GM12801 (cell line): Measurements from ENCODE around the gene FBXL17.

Source experiments
- CTCF ChIP-seq: IDR thresholded peaks from one replicate; pipeline ENCODE4 v1.5.1; 2011; ENCODE audit warnings: control low read depth; ENCODE audit not compliant: insufficient read length; ENCODE audit errors: extremely low read depth

FBXL17 gene

GRCh38 chr5:107937651-107938355 lies 444.1 kb downstream of the FBXL17 start:
- TF ChIP-seq CTCF = no peak

DNA sequence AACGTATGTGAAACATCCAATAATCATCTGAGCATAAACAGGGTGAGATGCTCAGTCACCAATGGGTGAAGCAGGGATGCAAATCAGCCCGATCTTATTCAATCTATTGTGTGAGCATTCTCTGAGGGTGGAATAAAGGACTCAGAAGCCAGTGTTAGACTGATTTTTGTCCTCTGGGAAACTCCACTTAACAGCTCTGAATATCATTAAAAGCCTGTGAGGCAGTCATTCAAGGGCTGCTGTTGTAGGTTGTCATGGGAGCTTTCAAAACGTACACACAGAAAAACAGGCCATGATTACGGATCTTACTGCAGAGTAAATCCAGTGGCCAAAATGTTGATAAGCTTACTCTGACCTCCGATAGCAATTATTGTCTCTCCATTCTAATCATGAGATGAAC lies 444.7 kb downstream of the FBXL17 start:
- no peak for TF ChIP-seq CTCF

GRCh38 chr5:107936515-107936914 lies 445.4 kb downstream of the FBXL17 start:
- no peak for TF ChIP-seq CTCF

GRCh38 chr5:107935645-107936044 lies 446.3 kb downstream of the FBXL17 start:
- no peak for TF ChIP-seq CTCF

DNA sequence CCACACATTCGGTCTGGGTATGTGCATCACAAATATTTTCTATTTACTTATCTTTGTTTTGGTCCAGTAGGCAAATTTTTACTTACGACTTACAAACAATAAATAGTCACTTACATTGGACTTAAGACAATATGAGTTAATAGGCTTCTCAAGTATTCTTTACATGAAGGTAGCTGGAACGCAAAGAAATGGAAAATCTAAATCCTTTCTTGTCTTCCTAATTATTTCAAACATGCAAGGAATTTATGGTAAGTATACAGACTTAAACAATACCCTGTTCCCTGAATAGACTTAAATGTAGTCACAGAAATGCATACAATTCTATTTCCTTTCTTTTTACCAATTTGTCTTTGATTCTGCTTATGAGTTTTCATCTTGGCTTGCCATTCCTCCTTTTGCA lies 448.6 kb downstream of the FBXL17 start:
- TF ChIP-seq CTCF = no peak

DNA sequence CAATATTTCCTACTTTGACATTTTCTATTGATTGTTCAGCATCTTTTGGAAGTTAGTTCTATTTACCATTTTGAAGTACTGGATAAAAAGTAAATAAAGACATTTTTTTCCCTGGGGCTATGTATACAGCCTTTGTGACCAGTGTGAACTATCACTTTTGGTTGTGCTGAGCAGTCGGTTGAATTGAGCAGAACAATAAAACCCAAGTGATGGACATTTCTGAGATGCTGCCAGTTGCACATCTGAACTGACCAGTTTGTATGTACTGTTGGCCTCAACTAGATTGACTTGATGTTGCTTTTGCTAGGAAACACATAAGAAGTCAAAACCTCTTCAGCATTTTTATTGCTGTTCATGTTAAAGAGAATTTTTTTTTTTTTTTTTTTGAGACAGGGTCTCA lies 451.0 kb downstream of the FBXL17 start:
- no peak for TF ChIP-seq CTCF

- no peak for TF ChIP-seq CTCF
These were observed 451.8 kb downstream of the FBXL17 start for GRCh38 chr5:107930092-107930491.
